GM12891 (cell line): ENCODE measurements around the gene KSR1.

Experiments used
- PAX5 ChIP-seq: IDR thresholded peaks from 2 replicates; pipeline ENCODE4 v1.6.1; 2011; ENCODE audit warnings: low read length, moderate library complexity, mild to moderate bottlenecking; ENCODE audit not compliant: insufficient read depth, severe bottlenecking
- POLR2A ChIP-seq: IDR thresholded peaks from 2 replicates; pipeline ENCODE4 v1.6.1; 2011; ENCODE audit warnings: low read depth, low read length, control low read depth
- POLR2AphosphoS5 ChIP-seq: IDR thresholded peaks from 2 replicates; pipeline ENCODE4 v1.6.1; 2011; ENCODE audit warnings: low read depth, low read length, control low read depth
- SPI1 ChIP-seq: IDR thresholded peaks from 2 replicates; pipeline ENCODE4 v1.6.1; 2011; ENCODE audit warnings: low read depth, low read length, control low read depth
- TAF1 ChIP-seq: IDR thresholded peaks from 2 replicates; pipeline ENCODE4 v1.6.1; 2011; ENCODE audit warnings: low read depth, low read length, control low read depth

- TF ChIP-seq POLR2AphosphoS5 (no peak), POLR2A (no peak), SPI1 (no peak), PAX5 (no peak), TAF1 (no peak)
These were observed 195.4 kb downstream of the KSR1 start for GRCh38 chr17:27651411-27652345.
